GM19395 (cell line): ENCODE results near the gene RRP8.

Experiments
- ATAC-seq: cut with Tn5 transposase; IDR thresholded peaks from one replicate; pipeline ENCODE4 v1.9.1; 2021; ENCODE audit warnings: mild to moderate bottlenecking, moderate library complexity; ENCODE audit not compliant: unreplicated experiment

Gene RRP8

GRCh38 chr11:6633422-6634408 is 30.3 kb upstream of the RRP8 start:
- ATAC-seq = no peak

GRCh38 chr11:6632116-6633073 is 29.0 kb upstream of the RRP8 start:
- no peak for ATAC-seq

DNA sequence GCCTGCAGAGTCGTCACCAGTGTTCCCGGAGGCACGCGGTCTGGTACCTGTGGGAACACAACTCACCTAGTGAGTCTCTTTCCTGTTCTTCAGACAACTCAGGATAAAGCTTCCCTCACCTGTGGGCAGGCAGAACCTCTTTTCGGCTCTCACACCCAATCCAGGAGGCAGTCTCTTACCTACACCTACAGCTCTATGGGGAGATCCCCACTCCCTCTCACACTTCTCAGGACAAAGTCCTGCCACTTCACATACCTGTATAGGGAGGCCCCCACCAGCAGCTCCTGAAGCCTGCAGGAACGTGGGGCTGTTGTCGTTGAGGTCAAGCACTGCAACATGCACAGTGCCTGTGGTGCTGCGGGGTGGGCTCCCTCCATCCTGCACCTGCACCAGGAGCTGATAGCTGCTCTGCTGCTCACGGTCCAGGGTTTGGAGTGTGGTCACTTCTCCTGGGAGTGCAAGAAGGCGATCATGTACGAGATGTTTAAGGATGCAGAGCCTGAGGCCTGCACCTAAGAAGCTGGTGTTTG is 28.0 kb upstream of the RRP8 start:
- no peak for ATAC-seq

- no peak for ATAC-seq
Measured at GRCh38 chr11:6630632-6631291, 27.3 kb upstream of the RRP8 start.

- no peak for ATAC-seq
Measured at GRCh38 chr11:6629892-6630631, 26.6 kb upstream of the RRP8 start.

DNA sequence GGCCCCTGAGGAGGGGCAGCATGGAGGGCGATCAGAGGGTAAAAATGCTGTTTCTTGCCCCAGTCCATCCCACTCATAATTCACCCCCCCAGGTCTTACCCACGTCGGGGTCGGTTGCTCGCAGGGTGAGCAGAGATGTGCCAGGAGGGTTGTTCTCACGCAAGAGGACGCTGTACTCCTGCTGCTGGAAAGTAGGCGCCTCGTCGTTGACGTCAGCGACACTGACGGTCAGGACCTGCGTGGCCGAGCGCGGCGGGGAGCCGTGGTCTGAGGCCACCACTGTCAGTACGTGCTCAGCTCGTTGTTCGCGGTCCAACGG is 26.1 kb upstream of the RRP8 start:
- no peak for ATAC-seq

- no peak for ATAC-seq
Measured at GRCh38 chr11:6628526-6628925, 25.1 kb upstream of the RRP8 start.

- peak; percentile 83 for ATAC-seq
Measured at GRCh38 chr11:6627762-6628241, 24.4 kb upstream of the RRP8 start.

GRCh38 chr11:6626971-6627761 is 23.8 kb upstream of the RRP8 start:
- peak; percentile 8 for ATAC-seq

DNA sequence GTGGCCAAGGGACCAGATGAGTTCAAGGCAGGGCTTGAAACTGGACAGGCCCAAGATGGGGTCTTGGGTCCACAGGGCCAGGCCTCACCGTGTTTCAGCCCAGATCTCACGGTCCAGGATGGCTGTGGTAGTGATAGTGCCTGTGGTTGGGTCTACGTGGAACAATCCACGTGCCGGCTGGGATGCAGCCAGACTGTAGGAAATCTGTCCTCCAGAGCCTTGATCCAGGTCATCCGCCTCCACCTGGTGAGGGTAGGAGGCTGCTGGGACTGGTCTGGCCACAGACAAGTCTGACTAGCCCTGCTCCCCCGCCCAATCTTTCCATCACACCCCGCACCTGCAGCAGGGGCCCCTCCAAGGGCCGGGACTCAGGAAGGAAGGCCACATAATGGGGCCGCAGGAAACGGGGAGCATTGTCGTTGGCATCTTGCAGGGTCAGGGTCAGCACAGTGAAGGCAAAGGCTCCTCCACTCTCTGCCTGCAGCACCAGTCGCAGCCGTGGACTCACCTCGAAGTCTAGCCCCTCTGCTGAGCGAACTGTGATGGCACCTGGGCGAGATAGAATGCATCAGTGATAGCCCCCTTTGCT is 22.5 kb upstream of the RRP8 start:
- no peak for ATAC-seq

- ATAC-seq = no peak
Measured at GRCh38 chr11:6625156-6625831, 21.9 kb upstream of the RRP8 start.

- ATAC-seq = no peak
Measured at GRCh38 chr11:6623391-6624363, 20.3 kb upstream of the RRP8 start.

- ATAC-seq = no peak
Measured at GRCh38 chr11:6622261-6623171, 19.1 kb upstream of the RRP8 start.

GRCh38 chr11:6621711-6622211 is 18.3 kb upstream of the RRP8 start:
- ATAC-seq = no peak

- no peak for ATAC-seq
Measured at GRCh38 chr11:6620636-6621035, 17.2 kb upstream of the RRP8 start.
